ENCODE measurements around the gene RAB3A.

The RAB3A gene, protein sequence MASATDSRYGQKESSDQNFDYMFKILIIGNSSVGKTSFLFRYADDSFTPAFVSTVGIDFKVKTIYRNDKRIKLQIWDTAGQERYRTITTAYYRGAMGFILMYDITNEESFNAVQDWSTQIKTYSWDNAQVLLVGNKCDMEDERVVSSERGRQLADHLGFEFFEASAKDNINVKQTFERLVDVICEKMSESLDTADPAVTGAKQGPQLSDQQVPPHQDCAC

DNA sequence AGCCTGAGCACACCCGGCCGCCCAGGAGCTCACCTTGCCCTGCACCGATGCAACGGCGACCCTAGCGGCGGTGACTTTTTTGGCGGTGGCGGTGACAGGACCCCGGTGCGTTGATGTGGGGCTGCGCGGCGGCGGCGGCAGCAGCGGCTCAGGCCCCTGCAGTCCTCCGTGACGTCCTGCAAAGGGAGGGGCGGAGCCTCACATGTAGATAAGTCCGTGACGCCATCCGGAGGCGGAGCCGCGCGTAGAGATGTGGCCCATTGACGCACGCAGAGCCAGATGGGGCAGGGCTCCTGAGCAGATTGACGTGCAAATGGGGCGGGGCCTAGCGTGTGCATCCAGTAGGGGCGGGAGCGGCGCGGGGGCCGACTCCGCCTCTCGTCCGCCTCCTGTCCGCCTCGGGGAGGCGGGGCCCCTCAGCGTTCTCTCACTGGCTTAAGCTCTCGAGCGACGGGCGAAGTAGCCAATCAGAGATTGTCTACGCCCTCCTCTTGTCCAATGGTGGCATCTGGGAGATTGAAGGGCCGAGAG lies at the start of gene RAB3A:
RAB3A (minus strand) TSS at position 180 of the 531 bp plus-strand sequence. CDS start 1,302 bp downstream, outside the sequence.
- peak; percentile 99 for DNase-seq (ENCODE audit: low read depth)

DNA sequence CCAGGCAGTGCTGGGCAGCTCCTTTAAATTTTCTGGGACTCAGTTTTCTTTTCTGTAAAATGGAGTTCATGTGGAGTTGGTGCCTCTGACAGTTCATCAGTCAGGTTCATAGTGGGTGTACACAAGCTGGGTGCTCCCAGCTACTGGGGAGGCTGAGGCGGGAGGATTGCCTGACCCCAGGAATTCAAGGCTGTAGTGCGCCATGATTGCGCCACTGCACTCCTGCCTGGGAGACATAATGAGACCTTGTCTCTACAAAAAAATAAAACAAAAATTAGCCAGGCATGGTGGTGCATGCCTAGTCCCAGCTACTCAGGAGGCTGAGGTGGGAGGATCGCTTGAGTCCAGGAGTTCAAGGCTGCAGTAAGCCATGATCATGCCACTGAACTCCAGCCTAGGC lies 49.3 kb upstream of the RAB3A start:
- DNase-seq (ENCODE audit: low read depth): no peak

- no peak for DNase-seq (ENCODE audit: low read depth)
Measured at GRCh38 chr19:18252370-18252717, 48.5 kb upstream of the RAB3A start.

DNA sequence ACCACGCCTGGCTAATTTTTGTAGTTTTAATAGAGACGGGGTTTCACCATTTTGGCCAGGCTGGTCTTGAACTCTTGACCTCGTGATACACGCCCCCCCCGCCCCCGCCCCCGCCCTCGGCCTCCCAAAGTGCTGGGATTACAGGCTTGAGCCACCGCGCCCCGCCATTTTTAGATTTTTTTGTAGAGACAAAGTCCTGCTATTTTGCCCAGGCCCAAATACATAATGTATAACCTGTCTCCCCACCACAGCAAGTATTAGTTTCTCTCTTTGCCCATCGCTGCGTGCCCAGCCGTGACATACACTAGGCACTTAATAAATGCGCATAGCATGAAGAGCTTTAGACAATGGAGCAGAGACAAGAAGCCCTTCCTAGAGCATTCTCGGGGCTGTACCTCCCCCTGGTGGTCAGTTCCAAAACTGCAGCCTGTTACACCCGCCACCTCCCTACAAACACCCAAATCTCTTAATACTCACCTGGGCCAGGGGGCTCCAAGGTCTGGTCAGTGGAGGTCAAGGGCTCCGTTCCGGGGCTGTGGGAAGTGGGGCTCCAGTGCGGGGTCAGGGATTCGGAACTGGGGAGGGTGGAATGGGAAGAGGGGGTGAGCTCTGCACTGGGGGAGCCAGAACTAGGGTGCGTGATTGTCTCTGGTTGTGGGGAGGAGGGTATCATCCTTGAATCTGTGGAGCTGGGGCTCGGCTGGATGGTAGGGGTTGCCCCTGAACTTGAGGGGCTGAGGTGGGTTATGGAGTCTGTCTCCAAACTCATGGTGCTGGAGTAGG lies 47.9 kb upstream of the RAB3A start:
- peak; percentile 76 for DNase-seq (ENCODE audit: low read depth)

DNA sequence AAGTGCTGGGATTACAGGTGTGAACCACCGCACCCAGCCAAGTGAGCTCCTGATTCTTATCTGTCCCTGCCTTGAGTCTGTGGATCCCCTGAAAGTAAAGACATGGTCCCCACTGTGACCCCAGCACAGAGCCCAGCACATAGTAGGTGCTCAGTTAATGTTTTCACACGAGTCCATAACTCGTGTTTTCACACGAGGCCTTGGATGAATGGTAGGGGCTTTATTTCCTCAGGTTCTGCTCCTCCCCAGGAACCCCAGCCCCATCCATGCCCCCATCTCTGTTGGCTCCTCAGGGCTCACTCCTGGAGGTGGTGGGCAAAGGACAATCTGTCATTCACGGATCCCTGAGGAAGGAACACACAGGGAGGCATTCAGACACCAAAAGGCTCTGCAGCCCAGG lies 46.0 kb upstream of the RAB3A start:
- DNase-seq (ENCODE audit: low read depth): no peak

DNA sequence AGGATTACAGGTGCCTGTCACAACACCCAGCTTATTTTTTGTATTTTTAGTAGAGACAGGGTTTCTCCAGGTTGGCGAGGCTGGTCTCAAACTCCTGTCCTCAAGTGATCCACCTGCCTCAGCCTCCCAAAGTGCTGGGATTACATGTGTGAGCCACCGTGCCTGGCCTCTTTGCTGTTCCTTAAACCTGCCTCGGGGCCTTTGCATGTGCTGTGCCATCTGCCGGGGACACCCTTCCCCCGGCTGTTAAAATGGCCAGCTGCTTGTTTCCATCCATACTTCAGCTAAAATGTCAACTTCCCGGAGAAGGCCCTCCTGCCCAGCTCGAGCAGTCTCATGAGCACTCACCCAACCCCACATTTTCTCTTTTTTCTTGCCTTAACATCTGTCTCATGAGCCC lies 41.5 kb upstream of the RAB3A start:
- DNase-seq (ENCODE audit: low read depth): no peak

GRCh38 chr19:18239303-18239702 lies 35.5 kb upstream of the RAB3A start:
- no peak for DNase-seq (ENCODE audit: low read depth)

DNA sequence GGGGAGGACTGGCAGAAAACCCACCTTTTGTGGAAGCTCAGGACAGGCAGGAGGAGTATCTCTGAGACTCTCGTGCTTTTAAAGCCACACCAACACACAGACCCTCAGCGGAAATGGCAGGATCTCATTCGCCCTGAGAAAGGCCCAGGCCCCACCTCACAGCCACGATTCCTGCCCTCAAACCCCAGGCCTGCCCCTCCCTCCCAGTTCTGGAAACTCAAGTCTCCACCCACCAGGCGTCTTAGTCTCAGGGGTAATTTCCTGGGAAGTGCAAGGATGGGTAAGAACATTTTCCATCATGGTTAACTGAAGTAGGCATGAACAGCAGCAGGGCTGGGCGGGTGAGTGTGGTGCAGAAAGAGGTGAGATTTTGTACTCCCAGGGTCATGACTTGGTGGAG lies 30.4 kb upstream of the RAB3A start:
- no peak for DNase-seq (ENCODE audit: low read depth)

DNA sequence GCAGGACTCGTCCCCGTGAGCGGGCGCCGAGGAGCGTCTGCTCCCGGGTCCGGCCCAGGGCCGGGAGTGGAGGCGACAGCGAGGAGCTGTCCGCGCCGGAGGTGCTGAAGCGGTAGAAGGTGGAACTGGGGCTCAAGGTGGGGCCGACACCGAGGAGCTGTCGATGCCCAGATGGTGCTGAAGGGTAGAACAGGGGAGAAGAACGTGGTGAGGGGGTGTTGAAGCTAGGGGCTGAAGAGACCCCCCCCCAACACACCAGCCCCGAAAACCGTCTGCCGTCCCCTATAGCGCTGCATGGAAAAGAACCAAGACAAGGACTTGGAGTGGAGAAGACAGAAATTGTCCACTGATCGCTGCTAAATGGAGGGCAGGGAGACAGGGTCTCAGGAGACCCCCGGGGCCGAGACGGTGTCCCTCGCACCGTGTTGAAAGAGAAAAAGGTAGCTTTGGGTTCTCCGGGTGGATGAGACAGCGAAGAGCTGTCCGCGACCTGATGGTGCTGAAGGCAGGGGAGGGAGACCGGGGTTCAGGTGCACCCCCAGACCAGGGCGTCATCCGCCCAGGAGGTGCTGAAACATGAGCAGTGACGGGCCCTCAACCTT lies 29.5 kb upstream of the RAB3A start:
- DNase-seq (ENCODE audit: low read depth): no peak

- no peak for DNase-seq (ENCODE audit: low read depth)
Measured at GRCh38 chr19:18232540-18233223, 28.8 kb upstream of the RAB3A start.

DNA sequence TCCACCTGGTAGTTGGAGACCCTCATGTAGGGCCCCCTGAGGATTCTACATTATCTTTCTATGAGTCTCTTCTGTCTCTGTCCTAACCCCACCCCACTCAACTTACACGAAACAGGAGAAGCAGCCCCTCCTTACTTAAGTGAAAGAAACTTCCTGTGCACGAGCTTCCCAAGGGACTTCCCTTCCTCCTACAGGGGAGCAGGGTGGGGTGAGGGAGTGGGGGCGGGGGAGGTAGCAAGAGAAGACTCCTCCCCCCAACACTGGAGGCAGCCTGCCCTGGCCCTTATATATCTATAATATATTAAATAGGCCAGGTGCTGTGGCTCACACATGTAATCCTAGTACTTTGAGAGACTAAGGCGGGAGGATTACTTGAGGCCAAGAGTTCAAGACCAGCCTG lies 27.9 kb upstream of the RAB3A start:
- DNase-seq (ENCODE audit: low read depth): no peak

DNA sequence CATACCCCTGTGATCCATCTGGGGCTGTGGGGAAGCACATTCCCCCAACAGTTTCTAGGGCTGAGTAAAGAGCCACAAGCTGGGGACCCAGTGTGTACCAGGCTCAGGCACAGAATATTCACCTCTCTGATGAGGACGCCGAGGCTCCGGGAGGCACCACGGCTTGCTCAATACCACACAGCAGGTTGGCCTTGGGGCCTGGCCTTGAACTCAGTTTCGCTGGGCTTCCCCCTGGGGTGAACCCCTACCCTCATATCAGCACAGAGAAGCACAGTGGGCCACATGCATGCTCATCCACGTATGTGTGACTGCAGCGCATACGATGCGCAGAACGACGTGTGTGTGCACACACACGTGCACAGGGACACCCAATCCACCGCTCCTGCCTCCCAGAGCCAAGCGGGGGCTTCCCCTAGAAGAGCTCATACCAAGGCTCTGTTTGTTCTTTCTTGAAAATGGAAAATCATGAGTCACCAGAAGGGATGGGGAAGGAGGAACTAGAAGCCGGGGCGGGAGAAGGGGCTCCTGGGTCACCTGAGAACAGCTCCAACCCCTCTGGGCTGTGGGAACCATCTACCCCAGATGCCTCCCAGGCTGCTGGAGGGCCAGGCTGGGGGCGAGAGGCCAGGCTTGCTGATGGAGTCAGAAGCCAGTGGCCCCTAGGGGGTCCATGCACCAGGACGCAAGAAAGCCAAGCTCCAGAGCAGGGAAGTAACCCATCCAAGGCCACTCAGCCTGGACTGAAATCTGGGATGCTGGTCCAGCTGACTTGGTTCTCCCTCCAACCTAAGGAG lies 27.3 kb upstream of the RAB3A start:
- no peak for DNase-seq (ENCODE audit: low read depth)

DNA sequence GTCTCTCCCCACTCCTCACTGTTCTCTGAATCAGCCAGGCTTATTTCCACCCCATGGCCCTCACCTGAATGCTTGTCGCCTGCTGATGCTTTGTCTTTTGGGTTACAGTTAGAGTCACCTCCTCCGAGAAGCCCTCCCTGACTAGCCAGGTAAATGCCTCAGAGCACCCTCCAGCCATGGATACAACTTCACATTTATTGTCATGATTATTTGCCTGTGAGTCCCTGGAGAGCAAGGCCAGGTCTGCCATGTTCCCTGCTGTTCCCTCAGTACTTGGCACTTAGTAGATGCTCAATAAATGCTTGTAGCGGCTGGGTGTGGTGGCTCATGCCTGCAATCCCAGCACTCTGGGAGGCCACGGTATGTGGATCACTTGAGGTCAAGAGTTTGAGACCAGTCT lies 26.1 kb upstream of the RAB3A start:
- no peak for DNase-seq (ENCODE audit: low read depth)

DNA sequence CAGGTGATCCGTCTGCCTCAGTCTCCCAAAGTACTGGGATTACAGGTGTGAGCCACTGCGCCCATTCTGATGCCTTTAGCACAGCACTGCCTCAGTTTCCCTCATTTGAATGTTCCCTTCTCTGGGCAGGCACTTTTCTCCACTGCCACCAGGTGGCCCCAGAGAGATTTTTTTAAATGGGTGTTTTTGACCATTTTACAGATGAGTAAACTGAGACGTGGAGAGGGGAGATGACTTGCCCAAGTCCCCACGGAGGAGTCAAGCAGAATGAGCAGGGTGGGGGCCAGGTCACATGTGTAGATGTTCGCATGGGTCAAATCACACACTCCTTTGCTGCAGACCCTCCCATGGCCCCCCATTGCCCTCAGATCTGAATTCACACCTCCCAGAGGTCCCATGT lies 25.6 kb upstream of the RAB3A start:
- DNase-seq (ENCODE audit: low read depth): no peak

DNA sequence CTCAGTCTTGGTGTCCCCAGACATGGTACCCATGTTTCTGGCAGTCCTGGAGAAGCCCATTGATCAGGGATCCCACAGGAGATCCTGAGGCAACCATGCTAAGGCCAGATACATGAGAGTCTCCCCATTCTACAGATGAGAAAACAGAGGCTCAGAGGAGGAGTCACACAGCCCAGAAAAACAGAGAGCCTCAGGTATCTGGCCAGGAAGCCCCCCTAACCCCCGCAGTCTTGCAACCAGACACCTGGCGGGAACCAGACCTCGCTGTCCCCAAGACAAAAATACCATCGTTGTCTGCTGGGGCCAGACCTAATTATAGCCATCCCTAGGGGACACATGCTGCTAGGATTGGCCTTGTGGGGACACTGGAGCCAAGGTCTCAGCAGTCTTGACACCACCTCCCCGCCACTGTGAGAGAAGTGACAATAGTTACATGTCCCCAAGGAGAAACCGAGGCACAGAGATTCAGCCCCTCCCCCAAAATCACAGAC lies 24.0 kb upstream of the RAB3A start:
- DNase-seq (ENCODE audit: low read depth): no peak

GRCh38 chr19:18226956-18227780 lies 23.3 kb upstream of the RAB3A start:
- no peak for DNase-seq (ENCODE audit: low read depth)

GRCh38 chr19:18225702-18226468 lies 22.0 kb upstream of the RAB3A start, which contains the start of gene PDE4C:
TSS of gene PDE4C (minus strand) at chr19:18226438. CDS start at chr19:18226415, 23 bp downstream.
- no peak for DNase-seq (ENCODE audit: low read depth)

GRCh38 chr19:18225355-18225701 lies 21.5 kb upstream of the RAB3A start:
- DNase-seq (ENCODE audit: low read depth): no peak

- peak; percentile 63 for DNase-seq (ENCODE audit: low read depth)
Measured at GRCh38 chr19:18224525-18225354, 20.9 kb upstream of the RAB3A start.

All from stimulated activated CD8-positive, alpha-beta memory T cell treated with anti-CD3 and anti-CD28 coated beads, Interleukin-12 subunit alpha, Interleukin-12 subunit beta, amount 100 ng/mL, for 1 hour (primary cell).